Measurements from ENCODE around the gene ZFHX3. TPM values are rescaled to one million over a fixed set of nuclear protein-coding genes. Genes with fewer than 3 reads are reported as not detected.

ZFHX3 gene
- total RNA-seq, 1 experiment from 2014 or later: 5.1 TPM

DNA sequence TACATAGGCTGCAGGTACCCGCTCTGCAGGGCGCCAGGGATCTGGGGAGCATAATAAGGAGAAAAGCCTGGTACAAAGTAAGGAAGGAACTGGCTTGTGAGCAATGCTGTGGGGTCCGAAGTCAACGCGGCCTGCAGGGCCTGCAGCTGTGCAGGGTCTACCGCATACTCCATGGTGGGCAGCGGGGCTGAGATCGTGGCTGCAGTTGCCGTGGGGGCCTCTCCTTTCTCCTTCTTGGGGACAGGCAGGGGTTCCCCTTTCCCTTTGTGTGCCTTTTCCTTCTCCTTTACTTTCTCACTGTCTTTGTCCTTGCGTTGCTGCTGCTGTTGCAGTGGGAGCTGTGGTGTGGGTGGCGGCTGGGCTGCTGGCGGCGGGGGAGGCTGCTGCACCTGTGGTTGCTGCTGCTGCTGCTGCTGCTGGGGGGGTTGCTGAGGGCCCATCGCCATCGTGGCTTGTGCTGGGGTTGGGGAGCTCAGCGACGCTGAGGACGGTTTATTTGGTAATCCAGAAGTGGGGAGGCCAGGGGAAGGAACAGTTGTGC, 259.6 kb downstream of the ZFHX3 start:
- peaks cover 9% of the 10 kb centered on the region for H3K36me3 ChIP-seq
- H3K4me1 ChIP-seq: peaks cover 21% of the 10 kb centered on the region
- H3K9me3 ChIP-seq (replicated peaks): no peaks in the 10 kb centered on the region
- H3K27ac ChIP-seq: no peak overlapping the region
- no peak for DNase-seq
- no peak overlapping the region for H3K4me3 ChIP-seq
- H3K27me3 ChIP-seq: no peaks in the 10 kb centered on the region

- no peaks in the 10 kb centered on the region for H3K9me3 ChIP-seq (replicated peaks)
- H3K27ac ChIP-seq: no peak overlapping the region
- H3K36me3 ChIP-seq: peaks cover 3% of the 10 kb centered on the region
- H3K4me1 ChIP-seq: peaks cover 21% of the 10 kb centered on the region
- H3K27me3 ChIP-seq: no peaks in the 10 kb centered on the region
- no peak for DNase-seq
- H3K4me3 ChIP-seq: no peak overlapping the region
Measured at GRCh38 chr16:72787514-72788268, 260.2 kb downstream of the ZFHX3 start.

DNA sequence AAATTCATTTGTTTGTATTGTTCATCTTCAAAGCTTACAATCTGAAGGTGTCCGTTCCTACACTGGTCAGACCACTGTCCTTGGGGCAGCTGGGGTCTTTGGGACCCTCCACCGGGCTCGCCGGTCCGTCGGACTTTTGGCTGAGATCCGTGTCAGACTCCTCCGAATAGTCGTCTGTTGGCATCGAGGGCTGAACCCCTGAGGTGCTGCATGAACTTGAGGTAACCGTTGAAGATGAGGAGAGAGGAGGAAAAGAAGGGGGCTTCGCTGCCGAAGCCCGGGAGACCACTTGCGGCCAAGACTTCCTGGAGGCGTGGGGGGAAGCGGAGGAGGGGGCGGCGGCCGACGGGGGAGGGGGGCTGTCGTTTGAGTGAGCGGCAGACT, 260.8 kb downstream of the ZFHX3 start:
- Histone ChIP-seq H3K9me3 (replicated peaks) (no peaks in the 10 kb centered on the region), H3K27ac (no peak overlapping the region), H3K36me3 (peaks cover 3% of the 10 kb centered on the region; the same call in 1 of the 2 replicates), H3K4me3 (no peak overlapping the region), H3K27me3 (no peaks in the 10 kb centered on the region), H3K4me1 (peaks cover 16% of the 10 kb centered on the region)
- DNase-seq: no peak

DNA sequence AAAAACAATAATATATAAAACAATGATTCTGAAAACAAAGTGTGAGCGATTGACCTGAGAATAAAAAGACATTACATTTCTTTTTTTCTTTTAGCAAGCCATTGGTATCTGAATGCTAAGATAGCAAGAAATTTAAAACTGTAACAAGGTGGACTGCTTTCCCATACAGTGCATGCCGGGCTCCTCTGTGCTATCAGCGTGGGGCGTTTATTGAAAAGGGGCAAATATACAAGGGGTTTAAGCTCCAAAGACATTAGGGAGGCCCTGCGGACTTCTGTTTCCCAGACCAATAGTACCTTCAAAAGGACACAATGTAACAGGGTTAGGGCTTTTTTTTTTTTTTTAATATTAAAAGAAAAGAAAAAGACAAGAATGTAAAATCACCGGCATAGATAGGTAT, 261.3 kb downstream of the ZFHX3 start:
- Histone ChIP-seq H3K9me3 (replicated peaks) (no peaks in the 10 kb centered on the region), H3K36me3 (peaks cover 3% of the 10 kb centered on the region; the same call in 1 of the 2 replicates), H3K27me3 (no peaks in the 10 kb centered on the region), H3K4me1 (peaks cover 11% of the 10 kb centered on the region), H3K27ac (no peak overlapping the region), H3K4me3 (no peak overlapping the region)
- DNase-seq: no peak

- no peak for DNase-seq
- no peaks in the 10 kb centered on the region for H3K27me3 ChIP-seq
- H3K36me3 ChIP-seq: peaks cover 3% of the 10 kb centered on the region; the same call in 1 of the 2 replicates
- H3K9me3 ChIP-seq (replicated peaks): no peaks in the 10 kb centered on the region
- 0 out of 2 replicates have a peak overlapping the region, but pooled peaks have one; percentile 4 for H3K27ac ChIP-seq
- H3K4me1 ChIP-seq: peaks cover 6% of the 10 kb centered on the region
- H3K4me3 ChIP-seq: no peak overlapping the region
Measured at GRCh38 chr16:72785886-72786285, 262.0 kb downstream of the ZFHX3 start.

GRCh38 chr16:72785171-72785570, 262.8 kb downstream of the ZFHX3 start:
- H3K36me3 ChIP-seq: no peaks in the 10 kb centered on the region; the same call in 1 of the 2 replicates
- H3K4me3 ChIP-seq: no peak overlapping the region
- no peaks in the 10 kb centered on the region for H3K27me3 ChIP-seq
- H3K27ac ChIP-seq: 0 out of 2 replicates have a peak overlapping the region, but pooled peaks have one; percentile 4
- H3K4me1 ChIP-seq: peaks cover 3% of the 10 kb centered on the region; the same call in 1 of the 2 replicates
- DNase-seq: no peak
- no peaks in the 10 kb centered on the region for H3K9me3 ChIP-seq (replicated peaks)

DNA sequence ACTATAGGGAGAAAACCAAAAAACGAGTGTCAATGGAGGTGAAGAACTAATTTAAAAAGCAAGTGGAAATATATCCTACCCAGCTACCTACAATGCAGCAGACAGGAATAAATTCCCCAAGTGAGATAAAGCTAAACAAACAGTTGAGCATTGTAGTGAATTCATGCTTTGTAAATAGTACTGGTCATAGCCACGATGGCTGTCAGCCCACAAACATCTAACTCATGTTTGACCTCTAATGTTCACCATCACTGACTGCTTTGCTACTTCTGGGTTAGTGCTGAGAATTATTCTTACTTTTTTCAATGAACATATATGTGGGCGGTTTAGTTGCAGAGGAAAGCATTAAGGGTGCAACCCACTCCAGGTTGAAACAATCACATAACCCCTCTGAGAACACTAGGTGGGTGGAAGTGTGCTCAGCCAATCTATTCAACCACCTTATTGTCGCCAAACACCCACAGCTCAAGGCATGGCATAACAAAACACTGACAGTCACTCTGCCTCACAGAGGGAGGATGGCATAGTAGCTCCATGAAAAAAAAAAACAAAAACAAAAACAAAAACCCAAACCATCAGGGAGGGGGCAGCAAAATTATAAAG, 264.1 kb downstream of the ZFHX3 start:
- Histone ChIP-seq H3K27ac (no peak overlapping the region), H3K4me1 (peaks cover 3% of the 10 kb centered on the region; the same call in 1 of the 2 replicates), H3K27me3 (no peaks in the 10 kb centered on the region), H3K36me3 (no peaks in the 10 kb centered on the region), H3K9me3 (replicated peaks) (no peaks in the 10 kb centered on the region), H3K4me3 (no peak overlapping the region)
- DNase-seq: no peak

DNA sequence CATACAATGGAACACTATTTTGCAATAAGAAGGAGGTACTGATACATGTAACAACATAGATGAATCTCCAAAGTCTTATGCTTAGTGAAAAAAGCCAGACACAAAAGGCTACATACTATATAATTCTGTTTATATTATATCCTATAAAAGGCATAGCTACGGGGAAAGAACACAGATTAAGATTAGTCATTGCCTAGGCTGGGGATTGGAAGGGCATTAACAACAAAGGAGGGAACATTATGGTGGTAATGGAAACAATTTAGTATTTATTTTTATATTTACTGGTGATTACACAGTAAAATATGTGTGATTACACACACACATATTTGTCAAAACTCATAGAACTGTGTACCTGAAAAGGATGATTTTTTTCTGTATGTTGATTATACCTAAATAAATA, 278.1 kb downstream of the ZFHX3 start:
- Histone ChIP-seq H3K9me3 (replicated peaks) (no peaks in the 10 kb centered on the region), H3K4me3 (no peak overlapping the region), H3K36me3 (no peaks in the 10 kb centered on the region), H3K27me3 (no peaks in the 10 kb centered on the region), H3K4me1 (no peaks in the 10 kb centered on the region), H3K27ac (no peak overlapping the region)
- no peak for DNase-seq

DNA sequence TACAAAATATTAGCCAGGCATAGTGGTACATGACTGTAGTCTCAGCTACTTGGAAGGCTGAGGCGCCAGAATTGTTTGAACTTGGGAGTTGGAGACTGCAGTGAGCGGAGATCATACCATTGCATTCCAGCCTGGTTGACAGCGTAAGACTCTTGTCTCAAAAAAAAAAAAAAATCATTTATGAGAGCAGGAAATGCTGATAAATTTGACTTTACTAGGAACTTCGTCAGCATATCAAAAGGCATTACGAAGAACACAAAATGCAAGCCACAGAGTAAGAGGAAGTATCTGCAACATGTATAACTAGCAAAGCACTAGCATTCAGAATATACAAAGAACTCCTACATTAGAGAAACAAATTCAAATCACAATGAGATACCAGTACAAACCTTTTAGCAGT, 279.3 kb downstream of the ZFHX3 start:
- no peaks in the 10 kb centered on the region for H3K27me3 ChIP-seq
- H3K4me1 ChIP-seq: no peaks in the 10 kb centered on the region
- no peak overlapping the region for H3K4me3 ChIP-seq
- no peak overlapping the region for H3K27ac ChIP-seq
- no peak for DNase-seq
- H3K36me3 ChIP-seq: no peaks in the 10 kb centered on the region
- H3K9me3 ChIP-seq (replicated peaks): no peaks in the 10 kb centered on the region

GRCh38 chr16:72766506-72766905, 281.4 kb downstream of the ZFHX3 start:
- Histone ChIP-seq H3K9me3 (replicated peaks) (no peaks in the 10 kb centered on the region), H3K27ac (no peak overlapping the region), H3K4me3 (no peak overlapping the region), H3K36me3 (no peaks in the 10 kb centered on the region), H3K4me1 (no peaks in the 10 kb centered on the region), H3K27me3 (no peaks in the 10 kb centered on the region)
- DNase-seq: no peak

DNA sequence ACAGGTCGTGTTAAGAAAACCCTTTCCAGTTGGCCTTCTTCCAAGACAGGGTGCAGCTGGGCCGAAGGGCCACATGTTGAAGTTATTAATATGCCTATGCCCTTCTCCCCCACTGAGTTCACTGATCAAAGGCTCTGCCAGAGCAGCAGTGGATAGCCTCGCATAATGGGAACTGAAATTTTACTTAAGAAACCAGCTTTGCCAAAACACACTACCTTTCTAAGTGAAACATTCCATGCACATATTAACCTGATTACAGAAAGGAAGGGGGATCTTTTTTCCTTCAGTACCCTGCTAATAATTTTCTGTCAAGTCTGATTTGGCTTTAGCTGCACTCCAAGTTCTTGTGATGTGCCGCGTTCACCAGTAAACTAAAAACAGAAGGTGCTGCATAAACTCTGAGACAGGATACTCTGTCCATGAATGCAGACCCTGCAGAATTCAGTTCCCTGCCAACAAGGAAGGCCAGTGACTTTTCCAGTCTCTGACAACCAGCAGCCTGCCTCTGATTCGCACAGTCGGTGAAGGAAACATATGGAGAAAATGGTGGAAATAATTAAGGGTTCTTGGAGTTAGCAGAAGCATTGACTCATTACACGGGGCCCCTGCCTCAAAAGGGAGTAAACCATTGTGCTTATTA, 283.8 kb downstream of the ZFHX3 start:
- Histone ChIP-seq H3K4me3 (no peak overlapping the region), H3K4me1 (no peaks in the 10 kb centered on the region), H3K27me3 (no peaks in the 10 kb centered on the region), H3K9me3 (replicated peaks) (no peaks in the 10 kb centered on the region), H3K27ac (no peak overlapping the region), H3K36me3 (no peaks in the 10 kb centered on the region)
- DNase-seq: peak in 1 of 2 experiments; percentile 12

- Histone ChIP-seq H3K4me1 (no peaks in the 10 kb centered on the region), H3K4me3 (no peak overlapping the region)
Measured at GRCh38 chr16:72760581-72760980, 287.3 kb downstream of the ZFHX3 start.

GRCh38 chr16:72753881-72754280, 294.0 kb downstream of the ZFHX3 start:
- H3K4me3 ChIP-seq: no peak overlapping the region
- no peak overlapping the region for H3K27ac ChIP-seq
- no peaks in the 10 kb centered on the region for H3K27me3 ChIP-seq
- H3K4me1 ChIP-seq: no peaks in the 10 kb centered on the region
- H3K9me3 ChIP-seq (replicated peaks): no peaks in the 10 kb centered on the region
- H3K36me3 ChIP-seq: no peaks in the 10 kb centered on the region
- no peak for DNase-seq

More at GRCh38 chr16:72760581-72760980, 287.3 kb downstream of the ZFHX3 start:
- no peak for DNase-seq
- H3K27ac ChIP-seq: no peak overlapping the region
- H3K27me3 ChIP-seq: no peaks in the 10 kb centered on the region
- H3K36me3 ChIP-seq: no peaks in the 10 kb centered on the region
- no peaks in the 10 kb centered on the region for H3K9me3 ChIP-seq (replicated peaks)

GRCh38 chr16:72752004-72752695, 295.8 kb downstream of the ZFHX3 start:
- H3K9me3 ChIP-seq (replicated peaks): no peaks in the 10 kb centered on the region
- H3K27me3 ChIP-seq: no peaks in the 10 kb centered on the region

More at GRCh38 chr16:72752004-72752695, 295.8 kb downstream of the ZFHX3 start:
- H3K36me3 ChIP-seq: no peaks in the 10 kb centered on the region
- no peak overlapping the region for H3K4me3 ChIP-seq
- DNase-seq: no peak
- H3K27ac ChIP-seq: no peak overlapping the region
- H3K4me1 ChIP-seq: no peaks in the 10 kb centered on the region

All from SJCRH30 (cell line).